IPS-20b (cell line): ENCODE measurements around the gene ORM1.

Experiments
- H3K27ac ChIP-seq: one replicate; pipeline ENCODE4 v1.5.1; 2013; ENCODE audit warnings: low read length
- H3K27me3 ChIP-seq: 2 replicates; pipeline ENCODE4 v1.6.1; 2013; ENCODE audit warnings: mild to moderate bottlenecking, low read length, inconsistent platforms; ENCODE audit not compliant: insufficient read depth
- H3K36me3 ChIP-seq: 2 replicates; pipeline ENCODE4 v1.6.1; 2013; ENCODE audit warnings: low read depth, mild to moderate bottlenecking, inconsistent platforms, low read length, moderate library complexity; ENCODE audit not compliant: insufficient read depth
- H3K4me1 ChIP-seq: 2 replicates; pipeline ENCODE4 v1.6.1; 2013; ENCODE audit warnings: mild to moderate bottlenecking, control low read depth, inconsistent platforms, low read length, moderate library complexity; ENCODE audit not compliant: insufficient read depth
- H3K4me3 ChIP-seq: 2 replicates; pipeline ENCODE4 v1.5.1; 2013; ENCODE audit warnings: mild to moderate bottlenecking, low read length, inconsistent platforms
- H3K9ac ChIP-seq: 2 replicates; pipeline ENCODE4 v1.6.1; 2013; ENCODE audit warnings: low read depth, mild to moderate bottlenecking, inconsistent platforms, low read length, moderate library complexity
- H3K9me3 ChIP-seq: 2 replicates; pipeline ENCODE4 v1.6.1; 2013; ENCODE audit warnings: mild to moderate bottlenecking, low read depth, low read length, inconsistent platforms; ENCODE audit not compliant: insufficient read depth

The ORM1 gene

GRCh38 chr9:114355821-114356220 lies 32.9 kb downstream of the ORM1 start:
- no peaks in the 10 kb centered on the region for H3K27me3 ChIP-seq
- no peaks in the 10 kb centered on the region for H3K4me1 ChIP-seq
- H3K36me3 ChIP-seq = peaks cover 65% of the 10 kb centered on the region
- H3K9me3 ChIP-seq = no peaks in the 10 kb centered on the region
- no peak overlapping the region for H3K4me3 ChIP-seq
- H3K27ac ChIP-seq = no peak overlapping the region
- no peak overlapping the region for H3K9ac ChIP-seq

- Histone ChIP-seq H3K27me3 (no peaks in the 10 kb centered on the region), H3K4me3 (no peak overlapping the region), H3K36me3 (peaks cover 75% of the 10 kb centered on the region), H3K9me3 (no peaks in the 10 kb centered on the region), H3K9ac (no peak overlapping the region), H3K27ac (no peak overlapping the region), H3K4me1 (no peaks in the 10 kb centered on the region)
Observed at GRCh38 chr9:114356792-114357191, 33.9 kb downstream of the ORM1 start.

GRCh38 chr9:114357360-114357759 lies 34.5 kb downstream of the ORM1 start:
- no peaks in the 10 kb centered on the region for H3K9me3 ChIP-seq
- H3K27me3 ChIP-seq = no peaks in the 10 kb centered on the region
- H3K4me3 ChIP-seq = no peak overlapping the region
- no peak overlapping the region for H3K9ac ChIP-seq
- H3K4me1 ChIP-seq = no peaks in the 10 kb centered on the region
- H3K36me3 ChIP-seq = peaks cover 80% of the 10 kb centered on the region
- H3K27ac ChIP-seq = no peak overlapping the region

- no peak overlapping the region for H3K4me3 ChIP-seq
- no peak overlapping the region; the same call in 1 of the 2 replicates for H3K9ac ChIP-seq
- peaks cover 80% of the 10 kb centered on the region for H3K36me3 ChIP-seq
- no peak overlapping the region for H3K27ac ChIP-seq
- H3K9me3 ChIP-seq = no peaks in the 10 kb centered on the region
- no peaks in the 10 kb centered on the region for H3K4me1 ChIP-seq
- H3K27me3 ChIP-seq = no peaks in the 10 kb centered on the region
Observed at GRCh38 chr9:114357911-114358328, 35.0 kb downstream of the ORM1 start.

- H3K9me3 ChIP-seq = no peaks in the 10 kb centered on the region
- no peak overlapping the region for H3K9ac ChIP-seq
- H3K27me3 ChIP-seq = no peaks in the 10 kb centered on the region
- no peak overlapping the region for H3K4me3 ChIP-seq
- H3K27ac ChIP-seq = no peak overlapping the region
- no peaks in the 10 kb centered on the region for H3K4me1 ChIP-seq
- H3K36me3 ChIP-seq = peaks cover 92% of the 10 kb centered on the region
Observed at GRCh38 chr9:114359801-114360200, 36.9 kb downstream of the ORM1 start.

GRCh38 chr9:114361542-114361941 lies 38.6 kb downstream of the ORM1 start:
- no peaks in the 10 kb centered on the region for H3K4me1 ChIP-seq
- H3K4me3 ChIP-seq = no peak overlapping the region
- no peaks in the 10 kb centered on the region for H3K27me3 ChIP-seq
- no peak overlapping the region for H3K9ac ChIP-seq
- no peak overlapping the region for H3K27ac ChIP-seq
- peaks cover 86% of the 10 kb centered on the region for H3K36me3 ChIP-seq
- no peaks in the 10 kb centered on the region for H3K9me3 ChIP-seq

GRCh38 chr9:114362394-114362793 lies 39.5 kb downstream of the ORM1 start:
- Histone ChIP-seq H3K4me3 (no peak overlapping the region), H3K9me3 (no peaks in the 10 kb centered on the region), H3K27ac (no peak overlapping the region), H3K4me1 (no peaks in the 10 kb centered on the region), H3K9ac (no peak overlapping the region), H3K36me3 (peaks cover 84% of the 10 kb centered on the region), H3K27me3 (no peaks in the 10 kb centered on the region)

- no peaks in the 10 kb centered on the region for H3K4me1 ChIP-seq
- H3K9ac ChIP-seq = no peak overlapping the region
- peaks cover 84% of the 10 kb centered on the region for H3K36me3 ChIP-seq
- no peaks in the 10 kb centered on the region for H3K9me3 ChIP-seq
- H3K4me3 ChIP-seq = no peak overlapping the region
- H3K27me3 ChIP-seq = no peaks in the 10 kb centered on the region
- H3K27ac ChIP-seq = no peak overlapping the region
Observed at GRCh38 chr9:114363424-114363823, 40.5 kb downstream of the ORM1 start.

GRCh38 chr9:114364134-114365041 lies 41.5 kb downstream of the ORM1 start:
- Histone ChIP-seq H3K27me3 (no peaks in the 10 kb centered on the region), H3K36me3 (peaks cover 77% of the 10 kb centered on the region), H3K9ac (no peak overlapping the region), H3K4me1 (peaks cover 4% of the 10 kb centered on the region; the same call in 1 of the 2 replicates), H3K9me3 (no peaks in the 10 kb centered on the region), H3K4me3 (no peak overlapping the region), H3K27ac (no peak overlapping the region)

- Histone ChIP-seq H3K9me3 (no peaks in the 10 kb centered on the region), H3K9ac (no peak overlapping the region), H3K27me3 (no peaks in the 10 kb centered on the region), H3K4me1 (peaks cover 12% of the 10 kb centered on the region; the same call in 1 of the 2 replicates), H3K4me3 (no peak overlapping the region), H3K27ac (no peak overlapping the region), H3K36me3 (peaks cover 69% of the 10 kb centered on the region)
Observed at GRCh38 chr9:114365194-114365593, 42.3 kb downstream of the ORM1 start.

GRCh38 chr9:114366334-114367128 lies 43.6 kb downstream of the ORM1 start:
- H3K4me3 ChIP-seq = no peak overlapping the region
- peaks cover 56% of the 10 kb centered on the region for H3K36me3 ChIP-seq
- no peaks in the 10 kb centered on the region for H3K9me3 ChIP-seq
- H3K4me1 ChIP-seq = peaks cover 20% of the 10 kb centered on the region
- no peak overlapping the region for H3K27ac ChIP-seq
- H3K27me3 ChIP-seq = no peaks in the 10 kb centered on the region
- no peak overlapping the region for H3K9ac ChIP-seq
